Occipital lobe (tissue), 2 donors: Measurements from ENCODE around the gene MRPL12. TPM values are rescaled to one million over a fixed set of nuclear protein-coding genes. Genes with fewer than 3 reads are reported as not detected.
A peak's percentile ranks its signal among the peaks of the same experiment; 100 is the strongest.

ENCODE experiments used
- DNase-seq: peaks from one replicate; lab custom pipeline; 2025; lab: John Stamatoyannopoulos, UW
- total RNA-seq: library from RNA; depleted of rRNA; stranded (reverse); fragments of >200 nt; gene quantifications from one replicate; pipeline ENCODE4 v1.2.3, GENCODE V29; 2014

The MRPL12 gene
- total RNA-seq, 1 donor from 2014 or later = 4.7 TPM

DNA sequence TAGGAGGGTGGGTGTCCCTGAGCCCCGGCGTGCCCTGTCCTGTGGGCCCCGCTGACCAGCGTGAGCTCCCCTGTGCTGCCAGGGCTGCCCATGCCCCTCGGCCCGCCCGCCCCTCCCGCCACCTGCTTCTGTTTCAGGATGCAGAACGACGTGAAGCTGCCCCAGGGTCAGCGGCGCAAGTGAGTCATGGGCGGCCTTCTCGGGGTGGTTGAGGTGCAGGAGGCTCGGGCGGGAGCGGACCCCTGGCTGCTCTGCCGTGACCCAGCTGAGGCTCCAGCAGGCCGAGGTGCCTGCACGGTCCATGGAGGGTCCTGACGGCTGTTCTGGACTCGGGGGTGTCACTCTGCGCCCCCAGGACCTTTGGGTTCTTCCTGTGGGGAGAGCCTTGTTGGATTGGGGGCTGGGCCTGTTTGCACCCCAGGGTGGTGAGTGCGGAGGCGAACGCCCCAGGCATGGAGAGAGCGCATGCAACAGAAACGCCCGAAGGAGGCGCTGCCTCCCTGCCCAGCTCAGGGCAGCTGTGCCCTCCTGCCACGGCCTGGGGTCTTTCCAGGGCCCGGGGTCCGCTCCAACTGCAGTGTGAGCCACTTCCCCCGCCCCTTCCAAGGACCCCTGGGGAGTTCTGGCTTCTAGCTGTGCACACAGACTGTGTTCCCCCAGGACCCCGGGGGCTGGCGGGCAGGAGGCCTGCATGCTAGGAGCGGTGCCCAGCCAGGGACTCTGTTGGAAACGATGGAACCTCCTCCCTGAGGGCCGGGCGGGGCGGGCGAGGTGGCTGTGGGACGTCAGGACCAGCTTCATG is 12.9 kb downstream of the MRPL12 start:
- DNase-seq = no peak

DNA sequence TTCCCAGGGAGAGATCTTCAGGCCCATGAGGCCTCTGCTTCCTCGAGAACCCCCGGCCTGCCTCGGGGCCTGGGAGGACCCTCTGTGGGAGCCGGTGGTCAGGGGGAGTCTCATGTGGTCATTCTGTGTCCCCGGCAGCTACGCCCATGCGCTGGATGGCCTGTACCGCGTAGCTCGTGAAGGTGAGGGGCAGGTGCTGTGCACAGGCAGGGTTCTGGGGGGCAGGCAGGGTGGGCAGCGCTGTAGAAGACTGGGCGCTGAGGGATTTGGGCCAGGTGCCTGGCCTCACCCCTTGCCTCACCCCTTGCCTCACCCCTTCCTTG is 13.5 kb downstream of the MRPL12 start:
- DNase-seq = no peak

DNA sequence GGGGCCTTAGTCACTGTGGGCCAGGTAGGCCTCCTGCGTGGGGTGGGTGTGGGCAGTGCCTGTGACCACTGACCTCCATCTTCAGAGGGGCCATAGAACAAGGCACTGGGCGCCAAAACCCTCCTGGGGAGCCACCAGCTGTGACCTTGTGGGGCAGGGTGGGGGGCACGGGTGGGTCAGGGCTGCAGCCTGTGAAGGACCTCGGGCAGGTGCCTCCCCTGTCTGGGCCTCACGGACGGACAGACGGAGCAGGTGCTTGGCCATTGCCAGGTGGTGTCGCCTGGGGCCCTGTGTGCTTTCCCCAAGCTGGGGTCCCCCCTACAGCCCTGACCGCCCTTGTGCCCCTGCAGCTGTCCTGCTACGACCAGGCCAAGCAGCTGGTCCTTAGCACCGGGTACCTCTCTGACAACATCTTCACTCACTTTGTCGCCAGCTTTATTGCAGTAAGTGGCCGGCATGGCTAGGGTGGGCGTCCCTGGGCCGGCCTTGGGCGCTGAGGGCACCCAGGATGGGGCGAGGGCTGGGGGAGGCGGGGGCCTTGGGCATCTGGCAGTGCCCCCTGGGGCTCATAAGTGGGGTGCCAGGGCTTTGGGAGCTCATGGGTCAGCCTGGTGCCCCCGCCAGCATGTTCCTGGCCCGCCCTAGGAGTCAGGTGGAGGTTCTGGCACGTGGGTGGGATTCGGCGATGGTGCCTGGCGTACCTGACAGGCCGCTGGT is 14.0 kb downstream of the MRPL12 start:
- no peak for DNase-seq

DNA sequence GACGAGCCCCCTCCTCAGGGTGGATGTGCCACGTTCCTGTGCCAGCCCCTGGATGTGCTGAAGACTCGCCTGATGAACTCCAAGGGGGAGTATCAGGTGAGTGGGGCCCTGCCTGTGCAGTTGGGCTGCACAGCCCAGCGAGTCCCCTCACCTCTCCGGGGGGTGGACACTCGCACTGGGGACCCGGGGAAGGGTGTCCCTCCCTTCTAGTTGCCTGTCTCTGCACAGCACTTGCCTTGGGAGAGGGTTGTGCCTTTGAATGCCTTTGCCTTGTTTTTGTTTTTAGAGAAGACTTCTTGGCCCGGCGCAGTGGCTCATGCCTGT is 14.6 kb downstream of the MRPL12 start:
- no peak for DNase-seq

DNA sequence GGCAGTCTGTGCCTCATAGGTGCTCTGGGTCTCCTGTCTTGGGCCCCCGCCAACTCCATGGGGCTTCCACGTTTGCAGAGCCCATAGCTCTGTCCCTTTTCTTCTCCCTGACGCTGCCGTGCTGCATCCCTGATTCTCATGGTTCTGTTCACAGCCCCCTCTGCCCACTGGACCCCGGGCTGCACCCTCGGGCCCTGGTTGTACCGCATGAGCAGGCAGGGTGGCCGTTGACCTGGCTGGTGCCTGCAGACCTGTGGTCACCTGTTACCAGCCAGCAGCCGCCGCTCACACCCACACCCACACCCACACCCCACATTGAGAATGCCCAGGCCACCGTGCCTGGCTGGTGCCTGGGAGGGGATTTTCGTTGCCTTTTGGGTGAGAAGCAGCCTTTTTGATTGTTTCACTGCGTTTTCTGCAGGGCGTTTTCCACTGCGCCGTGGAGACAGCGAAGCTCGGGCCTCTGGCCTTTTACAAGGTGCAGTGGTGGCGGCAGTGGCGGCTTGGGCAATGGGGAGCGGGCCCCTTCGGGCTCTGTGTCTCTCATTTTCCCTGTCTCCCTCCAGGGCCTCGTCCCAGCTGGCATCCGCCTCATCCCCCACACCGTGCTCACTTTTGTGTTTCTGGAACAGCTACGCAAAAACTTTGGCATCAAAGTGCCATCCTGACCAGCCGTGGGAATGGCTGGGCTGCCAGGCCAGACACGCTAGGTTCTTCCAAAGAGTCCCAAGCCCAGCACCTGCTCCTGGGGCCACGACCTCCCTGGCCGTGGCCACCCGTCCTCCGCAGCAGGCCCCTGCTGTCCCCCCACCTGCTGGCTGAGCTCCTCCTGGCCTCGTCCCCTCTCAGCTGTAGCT is 16.5 kb downstream of the MRPL12 start:
- DNase-seq = no peak

DNA sequence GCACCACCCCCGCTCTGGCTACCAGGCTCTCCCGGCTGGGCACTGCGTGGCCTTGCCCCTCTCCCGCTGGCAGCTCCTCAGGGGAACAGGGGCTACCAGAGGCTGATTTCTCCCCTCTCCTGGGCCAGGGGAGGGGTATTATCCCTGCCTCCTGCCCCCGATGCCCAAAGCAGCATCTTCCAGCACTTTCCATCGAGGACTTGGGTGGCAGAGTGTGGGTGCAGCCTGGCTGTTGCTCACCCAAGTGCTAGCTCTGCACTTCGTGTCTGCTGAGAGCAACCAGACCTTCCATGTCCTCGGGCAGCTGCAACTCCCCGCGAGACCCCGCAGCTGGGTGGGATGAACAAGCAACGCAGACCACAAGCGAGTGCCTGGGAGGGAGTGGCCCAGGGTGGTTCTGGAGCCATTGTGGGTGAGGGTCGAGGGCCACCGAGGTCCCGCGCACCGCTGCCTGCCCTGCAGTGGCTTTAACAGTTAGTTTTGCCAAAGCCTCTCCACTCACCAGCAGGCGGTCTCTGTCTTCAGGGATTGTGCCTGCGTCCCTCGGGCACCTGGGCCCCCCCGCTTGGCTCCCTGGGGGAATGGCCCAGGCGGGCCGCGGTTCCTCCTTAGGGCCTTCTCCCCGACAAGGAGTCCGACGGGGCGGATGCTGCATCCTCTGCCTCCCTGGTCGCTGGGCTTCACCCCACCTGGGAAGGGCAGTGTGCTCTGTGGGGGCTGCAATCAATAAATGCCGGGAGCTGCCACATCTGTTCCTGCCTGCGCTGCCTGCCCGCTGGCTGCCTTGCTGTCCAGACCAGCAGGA is 17.3 kb downstream of the MRPL12 start:
- no peak for DNase-seq

DNA sequence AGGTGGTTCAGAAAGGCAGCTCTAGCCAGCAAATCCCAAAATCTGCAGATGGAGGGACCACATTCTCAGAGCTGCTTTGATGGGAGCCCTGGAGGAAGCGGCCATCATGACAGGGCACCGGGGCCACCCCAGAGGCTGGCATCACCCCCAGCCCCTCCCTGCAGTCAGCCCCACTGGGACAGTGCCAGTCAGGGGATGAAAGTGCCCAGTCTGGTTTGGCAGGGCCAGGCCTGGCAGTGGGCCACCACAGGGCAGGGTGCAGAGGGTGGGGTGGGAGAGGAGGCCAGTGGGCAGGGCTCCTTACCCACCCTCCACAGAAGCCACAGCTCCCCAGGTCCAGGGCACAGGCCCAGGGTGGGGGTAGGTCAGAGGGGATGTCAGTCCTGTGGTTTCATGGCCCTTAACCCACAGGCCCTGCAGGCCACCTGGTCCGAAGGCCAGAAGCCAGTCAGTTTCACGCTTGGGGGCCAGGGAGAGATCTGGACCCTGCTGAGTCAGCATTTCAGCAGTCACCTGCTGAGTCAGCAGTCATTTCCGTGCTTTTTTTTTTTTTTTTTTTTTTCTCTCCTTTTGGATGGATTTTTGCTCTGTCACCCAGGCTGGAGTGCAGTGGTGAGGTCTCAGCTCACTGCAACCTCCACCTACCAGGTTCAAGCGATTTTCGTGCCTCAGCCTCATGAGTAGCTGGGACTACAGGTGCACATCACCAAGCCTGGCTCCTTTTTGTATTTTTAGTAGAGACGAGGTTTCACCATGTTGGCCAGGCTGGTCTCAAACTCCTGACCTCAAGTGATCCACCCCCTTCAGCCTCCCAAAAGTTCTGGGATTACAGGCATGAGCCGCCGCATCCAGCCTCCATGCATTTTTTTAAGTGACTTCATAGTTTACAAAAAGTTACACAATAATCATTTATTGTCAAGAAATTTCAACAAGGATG is 19.3 kb downstream of the MRPL12 start:
- no peak for DNase-seq

DNA sequence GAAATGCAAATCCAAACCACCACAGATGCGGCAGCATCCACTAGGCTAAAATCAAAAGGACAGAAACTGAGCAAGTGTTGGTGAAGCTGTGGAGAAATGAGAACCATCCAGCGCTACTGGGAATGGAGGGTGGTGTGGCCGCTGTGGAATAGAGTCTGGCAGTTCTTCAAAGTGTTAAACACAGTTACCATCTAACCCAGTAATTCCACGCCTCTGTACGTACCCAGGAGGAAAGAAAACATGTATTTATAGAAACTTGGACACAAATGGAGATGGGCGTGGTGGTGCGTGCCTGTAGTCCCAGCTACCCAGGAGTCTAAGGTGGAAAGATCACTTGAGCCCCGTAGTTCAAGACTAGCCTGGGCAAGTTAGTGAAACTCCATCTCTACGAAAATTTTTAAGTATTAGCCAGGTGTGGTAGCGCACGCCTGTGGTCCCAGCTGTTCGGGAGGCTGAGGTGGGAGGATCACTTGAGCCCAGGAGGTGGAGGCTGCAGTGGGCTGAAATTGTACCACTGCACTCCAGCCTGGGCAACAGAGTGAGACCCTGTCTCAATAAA is 20.6 kb downstream of the MRPL12 start:
- no peak for DNase-seq

DNA sequence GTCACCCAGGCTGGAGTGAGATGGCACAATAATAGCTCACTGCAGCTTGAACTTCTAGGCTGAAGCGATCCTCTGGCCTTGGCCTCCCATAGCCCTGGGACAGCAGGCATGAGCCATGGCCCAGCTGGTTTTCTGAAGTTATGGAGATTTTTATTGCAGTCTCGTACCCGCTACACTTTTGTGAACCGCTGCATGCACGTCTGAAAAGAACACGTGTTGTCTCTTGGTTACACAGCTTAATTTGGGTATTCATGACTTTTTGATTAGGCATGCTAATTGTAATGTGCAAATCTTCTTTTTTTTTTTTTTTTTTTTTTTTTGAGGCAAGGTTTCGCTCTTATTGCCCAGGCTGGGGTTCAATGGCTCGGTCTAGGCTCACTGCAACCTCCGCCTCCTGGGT is 22.3 kb downstream of the MRPL12 start:
- no peak for DNase-seq

DNA sequence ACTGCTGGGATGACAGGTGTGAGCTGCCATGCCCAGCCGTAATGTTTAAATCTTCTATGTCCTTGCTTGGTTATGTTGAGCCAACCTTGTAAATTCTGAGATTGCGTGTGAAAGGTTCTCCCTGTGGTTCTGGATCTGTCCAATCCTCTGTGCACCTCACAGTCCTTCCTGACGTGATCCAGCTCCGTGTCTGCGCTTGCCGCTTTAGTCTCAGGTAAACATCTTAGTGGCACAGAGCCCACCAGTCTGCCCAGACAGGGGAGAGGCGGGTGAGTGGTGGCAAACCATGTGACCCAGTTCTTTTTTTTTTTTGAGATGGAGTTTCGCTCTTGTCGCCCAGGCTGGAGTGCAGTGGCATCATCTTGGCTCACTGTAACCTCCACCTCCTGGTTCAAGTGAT is 22.8 kb downstream of the MRPL12 start:
- DNase-seq = no peak

DNA sequence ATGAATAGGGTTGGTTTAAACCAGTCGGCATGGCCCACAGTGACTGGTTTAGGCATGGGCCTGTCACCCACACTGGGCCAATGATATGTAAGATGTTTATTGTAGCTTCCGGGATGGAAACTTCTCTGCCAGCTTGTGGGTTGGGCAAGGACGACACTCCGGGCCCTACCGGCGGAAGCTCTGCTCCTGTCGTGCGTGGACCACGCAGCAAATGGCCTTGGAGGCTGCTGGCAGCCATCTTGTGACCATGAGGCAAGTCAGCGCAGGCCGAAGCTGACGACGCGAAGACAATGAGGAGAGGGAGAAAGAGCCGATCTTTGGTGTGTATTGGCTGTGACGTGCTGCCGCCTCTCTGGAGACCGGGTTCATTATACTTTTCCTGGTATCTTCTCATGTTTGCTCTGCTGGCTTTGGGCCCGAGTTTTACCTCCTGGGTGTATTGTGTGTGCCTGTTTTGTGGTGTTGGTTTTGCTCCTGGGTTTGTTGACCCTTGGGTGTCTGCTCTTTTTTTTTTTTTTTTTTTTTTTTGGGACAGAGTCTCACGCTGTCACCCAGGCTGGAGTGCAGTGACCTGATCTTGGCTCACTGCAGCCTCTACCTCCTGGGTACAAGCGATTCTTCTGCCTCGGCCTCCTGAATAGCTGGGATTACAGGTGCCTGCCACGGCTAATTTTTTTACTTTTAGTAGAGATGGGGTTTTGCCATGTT is 24.3 kb downstream of the MRPL12 start:
- DNase-seq = no peak

DNA sequence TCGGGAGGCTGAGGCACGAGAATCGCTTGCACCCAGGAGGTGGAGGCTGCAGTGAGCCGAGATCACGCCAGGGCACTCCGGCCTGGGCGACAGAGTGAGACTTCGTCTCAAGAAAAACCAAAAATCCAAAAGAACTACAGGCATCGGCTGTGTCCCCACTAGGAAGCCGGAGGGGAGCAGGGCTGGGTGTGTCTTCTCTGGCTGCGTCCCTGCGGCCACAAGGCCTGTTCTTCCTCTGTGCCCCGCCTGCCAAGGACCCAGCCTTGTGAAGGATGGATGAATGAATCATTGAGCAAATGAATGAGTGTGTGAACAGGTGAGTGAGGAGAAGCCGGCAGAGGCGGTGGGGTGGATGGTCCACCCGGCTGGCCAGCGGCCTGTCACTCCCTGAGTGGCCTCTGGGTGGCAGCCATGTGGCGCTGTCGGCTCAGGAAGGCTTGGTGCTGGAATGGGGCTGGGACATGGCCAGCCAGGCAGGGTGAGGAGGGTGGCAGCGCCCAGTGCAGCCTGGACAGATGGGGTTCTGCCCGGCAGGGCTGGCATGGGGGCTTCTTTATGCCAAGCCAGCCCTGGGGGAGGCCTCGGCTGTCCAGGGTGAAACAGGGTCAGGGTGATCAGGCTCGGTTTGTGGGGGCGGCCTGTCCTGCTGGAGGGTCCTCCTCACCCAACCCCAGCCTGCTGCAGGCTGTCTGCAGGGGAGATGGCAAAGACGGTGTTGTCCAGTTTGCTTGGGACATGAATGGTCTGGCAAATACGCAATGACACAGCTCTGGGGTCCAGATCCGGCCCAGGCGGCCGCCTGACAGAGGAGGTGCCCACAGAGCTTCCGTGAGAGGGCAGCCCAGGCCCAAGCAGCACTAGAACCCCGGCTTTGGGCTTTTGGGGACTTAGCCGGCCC is 30.6 kb downstream of the MRPL12 start:
- peak; percentile 45 for DNase-seq

DNA sequence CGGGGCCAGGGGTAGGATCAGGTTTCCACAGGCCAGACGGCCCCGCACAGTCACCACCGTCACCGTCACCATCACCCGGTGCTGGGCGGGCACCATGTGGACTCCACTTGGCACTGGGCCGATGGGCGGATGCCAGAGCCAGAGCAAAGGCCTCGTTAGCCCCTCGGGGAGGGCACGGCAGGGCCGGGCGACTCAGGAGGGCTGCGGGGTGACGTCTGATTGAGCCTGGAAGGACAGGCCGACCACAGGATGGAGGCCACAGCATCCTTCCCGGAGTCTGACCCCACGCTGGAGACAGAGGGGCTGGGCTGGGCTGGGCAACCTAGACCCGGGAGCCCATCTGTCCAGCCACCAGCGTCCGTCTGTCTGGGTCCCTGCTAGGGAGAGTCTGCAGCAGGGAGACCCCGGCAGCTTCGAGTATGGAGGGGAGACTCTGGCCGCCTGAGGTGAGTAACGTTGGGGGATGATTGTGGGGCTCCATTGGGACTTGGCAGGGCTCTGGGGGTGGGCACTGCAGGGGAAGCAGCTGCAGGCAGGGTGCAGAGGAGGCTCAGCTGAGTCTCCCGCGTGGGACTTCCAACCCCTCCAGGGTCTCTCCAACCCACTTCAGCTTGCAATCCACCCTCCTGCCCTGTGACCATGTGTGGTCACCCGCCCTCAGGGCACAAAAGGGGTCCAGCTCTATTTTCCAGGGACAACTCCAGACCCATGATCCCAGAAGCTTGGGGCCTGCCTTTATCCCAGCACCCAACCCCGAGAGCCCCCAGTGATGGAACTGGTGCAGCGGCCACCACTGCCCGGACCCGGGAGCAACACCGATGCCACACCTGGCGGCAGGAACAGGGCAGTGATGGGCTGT is 31.5 kb downstream of the MRPL12 start:
- no peak for DNase-seq

DNA sequence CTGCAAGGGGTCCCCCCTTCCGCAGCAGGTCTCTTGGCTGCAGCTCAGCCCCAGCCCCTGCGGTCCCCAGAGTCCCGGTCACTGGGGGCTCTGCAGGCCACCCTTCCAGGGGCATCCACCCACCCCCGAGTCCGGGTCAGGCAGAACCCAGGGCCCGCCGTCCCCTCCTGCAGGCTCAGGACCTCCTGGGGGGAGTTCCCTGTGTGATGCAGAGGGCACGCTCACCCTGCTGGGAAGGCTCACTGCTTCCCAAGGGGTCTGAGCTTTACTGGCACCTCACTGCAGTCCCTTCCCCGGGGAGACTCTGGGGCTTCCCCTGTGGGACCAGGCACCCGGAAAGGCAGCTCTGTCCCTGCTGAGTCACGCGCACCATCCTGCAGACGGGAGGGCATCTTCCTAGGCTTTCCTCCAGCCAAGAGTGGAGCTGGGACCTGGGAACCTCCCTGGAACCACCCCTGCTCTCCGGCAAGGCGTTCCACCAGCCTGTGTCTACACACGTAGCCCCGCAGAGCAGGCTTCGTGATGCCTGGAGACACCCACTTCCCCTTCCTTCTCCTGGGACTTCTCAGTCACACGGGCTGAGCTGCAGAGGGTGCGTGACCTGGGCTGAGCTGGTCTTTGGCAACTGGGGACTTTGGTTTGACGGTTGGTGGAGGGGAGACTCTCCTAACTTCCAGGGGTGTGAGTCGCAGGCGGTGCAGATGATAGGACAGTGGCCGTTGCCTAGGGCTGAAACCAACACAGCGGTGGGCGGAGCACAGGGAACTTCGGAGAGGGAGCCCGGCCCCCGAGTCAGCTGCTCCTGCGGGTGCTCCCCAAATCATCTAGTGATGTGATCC is 32.3 kb downstream of the MRPL12 start:
- DNase-seq = no peak

DNA sequence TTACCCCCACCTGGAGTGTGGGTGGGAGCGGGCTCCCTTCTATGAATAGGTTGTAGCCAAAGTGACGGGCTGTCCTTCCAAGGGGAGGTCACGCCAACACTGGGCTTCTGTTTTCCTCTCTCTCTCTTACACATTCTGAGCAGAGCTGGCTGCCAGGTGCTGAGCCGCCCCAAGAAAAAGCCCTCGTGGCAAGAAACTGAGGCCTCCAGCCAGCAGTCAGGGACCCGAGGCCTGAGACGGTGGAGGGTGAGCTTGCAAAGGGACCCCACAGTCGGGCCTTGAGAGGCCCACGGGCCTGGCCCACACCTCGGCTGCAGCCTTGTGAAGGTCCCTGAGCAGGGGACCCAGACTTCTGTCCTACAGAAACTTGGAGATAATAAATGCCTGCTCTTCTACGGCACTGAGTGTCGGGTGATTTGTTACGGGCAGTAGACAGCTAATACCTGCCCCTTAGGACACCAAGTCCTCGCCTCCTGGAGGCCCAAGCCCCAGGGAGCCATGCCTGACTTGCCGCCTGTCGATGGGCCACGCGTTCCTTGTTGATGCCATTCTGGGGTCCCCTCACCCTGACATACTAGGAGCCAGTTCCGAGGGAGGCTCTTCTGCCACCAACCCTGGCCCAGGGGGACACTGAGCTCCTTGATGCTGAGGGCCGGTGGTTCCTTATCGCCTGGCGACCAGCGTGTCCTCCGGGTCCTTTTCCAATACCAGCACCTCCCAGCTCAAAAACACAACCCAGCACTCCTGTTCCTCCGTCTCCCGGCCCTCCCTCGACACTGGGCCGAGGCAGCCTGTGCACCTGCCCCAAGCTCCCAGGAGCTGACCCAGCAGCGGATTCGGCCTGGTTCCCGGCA is 35.0 kb downstream of the MRPL12 start:
- DNase-seq = no peak
